Astrocyte of the cerebellum (primary cell): ENCODE results near the gene MED22.

Experiments
- DNase-seq: peaks from one replicate; pipeline ENCODE4 v3.0.0-alpha.2; 2011; ENCODE audit warnings: low read depth
- H3K4me3 ChIP-seq: 2 replicates; pipeline ENCODE4 v1.5.1; 2011; ENCODE audit warnings: mild to moderate bottlenecking, low read depth, low read length, moderate library complexity
- in situ Hi-C: cut with HindIII; loops from 2 replicates; pipeline ENCODE4 v1.10.0; 2017; ENCODE audit warnings: low sequenced_read_pairs
- TF ChIP-seq, protein P1 (sequence below): IDR thresholded peaks from 2 replicates; pipeline ENCODE4 v1.5.1; 2012; ENCODE audit warnings: low read length, low read depth, moderate library complexity, mild to moderate bottlenecking; ENCODE audit errors: missing control alignments

The MED22 gene

GRCh38 chr9:133307301-133307700, 40.6 kb downstream of the MED22 start:
- no peak overlapping the region for H3K4me3 ChIP-seq
- no peak for DNase-seq
- in situ Hi-C loops = no loop called here
- TF ChIP-seq, protein P1, sequence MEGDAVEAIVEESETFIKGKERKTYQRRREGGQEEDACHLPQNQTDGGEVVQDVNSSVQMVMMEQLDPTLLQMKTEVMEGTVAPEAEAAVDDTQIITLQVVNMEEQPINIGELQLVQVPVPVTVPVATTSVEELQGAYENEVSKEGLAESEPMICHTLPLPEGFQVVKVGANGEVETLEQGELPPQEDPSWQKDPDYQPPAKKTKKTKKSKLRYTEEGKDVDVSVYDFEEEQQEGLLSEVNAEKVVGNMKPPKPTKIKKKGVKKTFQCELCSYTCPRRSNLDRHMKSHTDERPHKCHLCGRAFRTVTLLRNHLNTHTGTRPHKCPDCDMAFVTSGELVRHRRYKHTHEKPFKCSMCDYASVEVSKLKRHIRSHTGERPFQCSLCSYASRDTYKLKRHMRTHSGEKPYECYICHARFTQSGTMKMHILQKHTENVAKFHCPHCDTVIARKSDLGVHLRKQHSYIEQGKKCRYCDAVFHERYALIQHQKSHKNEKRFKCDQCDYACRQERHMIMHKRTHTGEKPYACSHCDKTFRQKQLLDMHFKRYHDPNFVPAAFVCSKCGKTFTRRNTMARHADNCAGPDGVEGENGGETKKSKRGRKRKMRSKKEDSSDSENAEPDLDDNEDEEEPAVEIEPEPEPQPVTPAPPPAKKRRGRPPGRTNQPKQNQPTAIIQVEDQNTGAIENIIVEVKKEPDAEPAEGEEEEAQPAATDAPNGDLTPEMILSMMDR = no peak

DNA sequence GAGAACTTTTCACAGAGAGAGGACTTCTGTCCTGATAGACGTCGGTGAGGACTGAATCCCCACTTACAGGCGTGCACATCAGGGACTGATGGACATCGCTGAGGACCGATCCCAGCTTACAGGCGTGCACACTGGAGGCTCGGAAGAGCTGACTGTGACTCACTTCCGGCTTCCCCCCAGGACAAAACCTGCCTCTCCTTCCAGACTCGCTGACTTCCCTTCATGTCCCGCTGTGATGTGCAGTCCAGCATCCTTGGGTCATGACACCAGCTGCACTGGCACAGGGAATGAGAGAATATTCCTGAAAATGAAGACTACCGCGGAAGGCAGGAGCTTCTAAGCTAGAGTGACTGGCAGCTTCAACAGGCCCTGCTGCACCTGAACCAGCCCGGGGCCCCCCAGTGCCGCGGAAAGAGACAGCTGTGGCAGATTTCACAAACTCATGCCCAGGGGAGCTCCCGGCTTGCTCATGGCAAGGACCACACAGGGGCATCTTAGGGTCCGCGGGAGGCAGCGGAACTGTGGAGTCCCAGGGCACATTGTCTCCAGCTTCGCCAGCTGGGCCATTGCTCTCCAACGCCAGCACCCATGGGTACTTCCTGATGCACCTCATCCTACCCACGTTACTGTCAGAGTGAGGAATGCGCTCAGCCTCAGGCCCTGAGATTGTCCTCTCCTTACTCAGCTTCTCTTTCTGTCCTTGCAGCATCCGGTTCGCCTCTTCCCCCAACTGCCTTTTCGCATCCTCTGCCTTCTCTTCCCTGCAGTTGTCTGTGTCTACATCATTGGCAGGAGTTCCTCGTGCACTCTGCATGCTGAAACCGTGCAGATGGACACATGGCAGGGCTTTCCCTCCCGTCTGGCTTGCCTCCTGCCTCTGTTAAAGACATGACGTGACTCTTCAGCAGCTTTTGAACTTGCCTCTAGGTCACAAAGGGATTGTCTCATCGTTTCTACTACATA, 41.4 kb downstream of the MED22 start:
- DNase-seq = no peak
- in situ Hi-C loops = no loop called here
- TF ChIP-seq, protein P1 = no peak
- no peak overlapping the region for H3K4me3 ChIP-seq

- TF ChIP-seq, protein P1 = no peak
- no peak for DNase-seq
- no peak overlapping the region for H3K4me3 ChIP-seq
- in situ Hi-C loops = no loop called here
These were observed 42.2 kb downstream of the MED22 start for GRCh38 chr9:133305731-133306130.

DNA sequence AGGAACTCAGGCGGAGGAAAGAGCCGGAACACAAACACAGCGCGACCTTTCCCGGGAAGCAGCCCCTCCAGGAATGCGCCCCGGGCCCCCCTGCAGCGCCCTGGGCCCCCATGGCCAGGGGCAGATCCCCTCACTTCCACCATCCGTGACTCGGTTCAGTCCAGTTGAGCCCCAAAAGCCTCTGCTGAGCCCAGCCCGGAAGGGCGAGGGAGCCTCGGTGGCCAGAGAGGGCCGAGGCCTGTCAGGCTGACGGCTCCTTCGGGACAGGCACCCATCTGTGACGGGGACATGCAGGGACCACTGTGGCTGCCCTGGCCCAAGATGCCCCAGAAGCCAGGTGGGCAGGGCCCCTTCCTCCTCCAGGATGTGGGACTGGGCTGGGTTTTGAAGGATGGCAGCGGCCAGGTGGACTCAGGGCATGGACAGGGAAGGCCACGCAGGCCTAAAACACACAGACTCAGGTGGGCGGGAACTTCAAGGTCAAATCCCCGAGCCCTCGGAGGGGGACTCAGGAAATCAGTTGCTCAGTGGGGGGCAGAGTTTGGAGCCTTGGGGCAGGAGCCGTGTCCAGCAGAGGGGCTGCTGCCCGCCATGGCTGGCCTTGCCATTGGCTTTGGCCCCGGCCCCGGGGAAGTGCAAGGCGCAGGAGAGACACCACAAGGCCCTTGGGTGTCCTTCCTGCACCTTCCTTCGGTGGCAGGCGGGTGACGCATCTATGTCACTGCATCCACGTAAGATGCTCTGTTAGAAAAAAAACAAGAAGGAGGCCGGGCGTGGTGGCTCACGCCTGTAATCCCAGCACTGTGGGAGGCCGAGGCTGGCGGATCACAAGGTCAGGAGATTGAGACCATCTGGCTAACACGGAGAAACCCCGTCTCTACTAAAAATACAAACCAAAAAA, 43.2 kb downstream of the MED22 start:
- TF ChIP-seq, protein P1 = no peak
- no peak overlapping the region for H3K4me3 ChIP-seq
- no peak for DNase-seq
- in situ Hi-C loops = no loop called here

GRCh38 chr9:133304158-133304470, 43.8 kb downstream of the MED22 start:
- TF ChIP-seq, protein P1 = no peak
- in situ Hi-C loops = no loop called here
- no peak for DNase-seq
- H3K4me3 ChIP-seq = no peak overlapping the region

DNA sequence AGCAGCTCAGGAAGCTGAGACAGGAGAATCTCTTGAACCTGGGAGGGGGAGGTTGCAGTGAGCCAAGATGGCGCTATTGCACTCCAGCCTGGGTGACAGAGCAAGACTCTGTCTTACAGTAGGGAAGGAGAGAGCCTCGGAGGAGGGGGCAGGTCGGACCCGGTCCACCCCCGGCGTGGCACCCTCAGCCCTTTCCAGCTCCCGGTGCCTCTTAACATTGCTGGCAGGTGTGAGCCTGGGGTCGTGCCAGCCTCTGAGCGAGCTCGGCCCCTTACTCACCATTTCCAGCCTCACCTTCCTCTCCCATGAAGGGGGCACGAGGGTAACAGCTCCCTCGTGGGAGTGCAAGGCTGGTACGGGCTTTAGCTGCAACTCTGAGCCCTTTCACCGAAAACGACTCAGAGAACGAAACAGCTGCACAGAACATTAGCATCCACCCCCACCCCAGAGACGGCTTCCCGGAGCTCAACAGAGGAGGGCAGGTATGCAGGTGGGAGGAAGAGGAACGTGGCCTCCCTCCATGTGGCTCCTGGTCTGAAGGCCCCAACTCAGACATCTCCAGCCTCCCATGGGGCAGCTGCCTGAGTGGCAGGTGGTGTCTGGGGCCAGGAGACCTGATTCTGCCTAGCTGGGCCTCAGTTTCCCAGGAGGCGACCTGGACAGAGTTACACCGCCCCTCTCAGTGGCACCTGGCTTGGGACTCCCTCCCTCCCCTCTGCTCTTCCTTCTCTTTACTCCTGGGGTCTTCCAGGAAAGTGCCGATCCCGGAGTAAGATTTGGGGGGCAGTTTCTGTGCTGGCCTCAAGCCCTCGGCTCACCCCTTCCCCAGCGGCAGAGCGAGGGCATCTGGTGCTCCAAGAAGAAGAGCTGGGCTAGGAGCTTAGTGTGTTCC, 44.4 kb downstream of the MED22 start:
- in situ Hi-C loops = no loop called here
- no peak overlapping the region for H3K4me3 ChIP-seq
- no peak for DNase-seq
- TF ChIP-seq, protein P1 = no peak
